Right lobe of liver (tissue), 4 donors: ENCODE results near the gene IL6R.

Experiments
- POLR2A ChIP-seq: fragments of 450-650 bp; IDR thresholded peaks from one replicate; pipeline ENCODE4 v1.6.1; 2017; ENCODE audit warnings: antibody characterized with exemption, mild to moderate bottlenecking
- TF ChIP-seq, protein P1 (sequence below), 4 donors: fragments of 200-600 bp in 3 of 4; fragments of 450-650 bp in 1 of 4; IDR thresholded peaks; one replicate each; pipeline versions ENCODE4 v1.5.1 to v1.8.0; 2016 to 2022; ENCODE audit warnings: antibody characterized with exemption in 4 of 4, mild to moderate bottlenecking in 2 of 4
- donor health status: DM: no; HTN: no; CAD: no.
- donor health status: DM: no; HTN: no; CAD: no.
- donor health status: DM: no; HTN: yes; CAD: no.

DNA sequence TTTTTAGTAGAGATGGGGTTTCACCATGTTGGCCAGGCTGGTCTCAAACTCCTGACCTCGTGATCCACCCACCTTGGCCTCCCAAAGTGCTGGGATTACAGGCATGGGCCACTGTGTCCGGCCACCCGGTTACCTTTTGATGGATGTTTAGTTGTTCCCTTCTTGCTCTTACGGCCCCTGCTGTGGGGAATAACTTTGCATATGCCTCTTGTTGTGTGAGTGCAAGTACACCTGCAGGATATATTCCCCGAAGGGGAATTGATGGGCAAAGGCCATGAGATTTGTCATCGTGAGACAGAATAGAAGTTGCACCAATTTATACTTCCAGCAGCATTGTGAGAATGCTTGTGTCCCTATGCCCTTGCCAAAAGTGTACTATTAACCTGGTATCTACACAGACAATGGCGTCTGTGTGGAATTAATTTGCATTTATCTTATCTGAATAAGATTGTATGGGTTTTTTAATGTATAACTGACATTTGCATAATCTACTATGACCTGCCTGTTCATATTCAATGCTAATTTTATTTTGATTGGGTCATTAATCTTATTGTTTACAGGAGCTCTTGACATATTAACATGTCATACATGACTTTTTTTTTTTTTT lies 8.1 kb downstream of the IL6R start:
- TF ChIP-seq, protein P1, sequence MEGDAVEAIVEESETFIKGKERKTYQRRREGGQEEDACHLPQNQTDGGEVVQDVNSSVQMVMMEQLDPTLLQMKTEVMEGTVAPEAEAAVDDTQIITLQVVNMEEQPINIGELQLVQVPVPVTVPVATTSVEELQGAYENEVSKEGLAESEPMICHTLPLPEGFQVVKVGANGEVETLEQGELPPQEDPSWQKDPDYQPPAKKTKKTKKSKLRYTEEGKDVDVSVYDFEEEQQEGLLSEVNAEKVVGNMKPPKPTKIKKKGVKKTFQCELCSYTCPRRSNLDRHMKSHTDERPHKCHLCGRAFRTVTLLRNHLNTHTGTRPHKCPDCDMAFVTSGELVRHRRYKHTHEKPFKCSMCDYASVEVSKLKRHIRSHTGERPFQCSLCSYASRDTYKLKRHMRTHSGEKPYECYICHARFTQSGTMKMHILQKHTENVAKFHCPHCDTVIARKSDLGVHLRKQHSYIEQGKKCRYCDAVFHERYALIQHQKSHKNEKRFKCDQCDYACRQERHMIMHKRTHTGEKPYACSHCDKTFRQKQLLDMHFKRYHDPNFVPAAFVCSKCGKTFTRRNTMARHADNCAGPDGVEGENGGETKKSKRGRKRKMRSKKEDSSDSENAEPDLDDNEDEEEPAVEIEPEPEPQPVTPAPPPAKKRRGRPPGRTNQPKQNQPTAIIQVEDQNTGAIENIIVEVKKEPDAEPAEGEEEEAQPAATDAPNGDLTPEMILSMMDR (IDR thresholded peaks at IDR 0.05): no peak
- TF ChIP-seq POLR2A: no peak
